ENCODE measurements around the gene DCP1A. TPM values are rescaled to one million over a fixed set of nuclear protein-coding genes. Genes with fewer than 3 reads are reported as not detected.

DCP1A gene
- total and polyA plus RNA-seq, 2 experiments from 2014 or later = 19.3 to 32.0 TPM

DNA sequence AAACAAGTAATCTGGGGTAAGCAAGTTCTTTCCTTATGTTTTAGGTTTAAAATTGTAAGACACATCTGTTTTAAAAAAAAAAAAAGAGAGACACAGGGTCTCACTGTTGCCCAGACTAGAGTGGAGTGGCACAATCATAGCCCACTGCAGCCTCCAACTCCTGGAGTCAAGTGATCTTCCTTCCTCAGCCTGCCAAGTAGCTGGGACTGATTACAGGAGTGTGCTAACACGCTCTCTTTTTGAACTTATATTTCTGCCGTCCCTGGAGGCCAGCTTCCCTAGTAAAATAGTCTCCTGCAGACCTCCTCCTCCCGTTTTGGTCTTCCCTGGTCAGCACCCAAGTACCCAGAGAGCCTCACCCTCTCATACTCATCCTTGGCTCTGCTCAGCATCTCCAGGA lies 35.5 kb downstream of the DCP1A start:
- no peaks in the 10 kb centered on the region for H3K9me2 ChIP-seq (ENCODE audit: insufficient read depth)
- H3F3A ChIP-seq (replicated peaks; ENCODE audit: low read depth) = no peaks in the 10 kb centered on the region
- no peak overlapping the region for H3K4me3 Mint-ChIP-seq
- H3K27ac ChIP-seq (ENCODE audit: low read depth) = no peak overlapping the region
- H3K4me1 Mint-ChIP-seq = no peaks in the 10 kb centered on the region
- no peak overlapping the region for H3K27ac Mint-ChIP-seq
- H3K4me2 ChIP-seq = no peak overlapping the region
- H3K79me2 ChIP-seq (replicated peaks; ENCODE audit: insufficient read depth) = no peaks in the 10 kb centered on the region
- peaks cover 43% of the 10 kb centered on the region for H3K36me3 Mint-ChIP-seq (ENCODE audit: low read depth)
- H3K36me3 ChIP-seq (ENCODE audit: insufficient read depth) = peaks cover 19% of the 10 kb centered on the region
- TF ChIP-seq ZNF114 (CRISPR knock-in tag; IDR thresholded peaks at IDR 0.05) (no peak), EZH2phosphoT487 (IDR thresholded peaks at IDR 0.05; ENCODE audit: unreplicated experiment) (no peak), POLR2AphosphoS5 (IDR thresholded peaks at IDR 0.05; ENCODE audit: low read depth) (no peak), STAT1 (IDR thresholded peaks at IDR 0.05; ENCODE audit: unreplicated experiment) (no peak), CREB1 (CRISPR knock-in tag; IDR thresholded peaks at IDR 0.05; ENCODE audit: low read depth) (no peak), NANOG (IDR thresholded peaks at IDR 0.05; ENCODE audit: borderline replicate concordance) (no peak), EZH2 (IDR thresholded peaks at IDR 0.05; ENCODE audit: low read depth, unreplicated experiment) (no peak), JUNB (IDR thresholded peaks at IDR 0.05; ENCODE audit: unreplicated experiment) (no peak), ZNF331 (CRISPR knock-in tag; IDR thresholded peaks at IDR 0.05; ENCODE audit: low read depth) (no peak)
- TF ChIP-seq, protein P1, sequence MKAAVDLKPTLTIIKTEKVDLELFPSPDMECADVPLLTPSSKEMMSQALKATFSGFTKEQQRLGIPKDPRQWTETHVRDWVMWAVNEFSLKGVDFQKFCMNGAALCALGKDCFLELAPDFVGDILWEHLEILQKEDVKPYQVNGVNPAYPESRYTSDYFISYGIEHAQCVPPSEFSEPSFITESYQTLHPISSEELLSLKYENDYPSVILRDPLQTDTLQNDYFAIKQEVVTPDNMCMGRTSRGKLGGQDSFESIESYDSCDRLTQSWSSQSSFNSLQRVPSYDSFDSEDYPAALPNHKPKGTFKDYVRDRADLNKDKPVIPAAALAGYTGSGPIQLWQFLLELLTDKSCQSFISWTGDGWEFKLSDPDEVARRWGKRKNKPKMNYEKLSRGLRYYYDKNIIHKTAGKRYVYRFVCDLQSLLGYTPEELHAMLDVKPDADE (IDR thresholded peaks at IDR 0.05) = no peak
- TF ChIP-seq, protein P2, sequence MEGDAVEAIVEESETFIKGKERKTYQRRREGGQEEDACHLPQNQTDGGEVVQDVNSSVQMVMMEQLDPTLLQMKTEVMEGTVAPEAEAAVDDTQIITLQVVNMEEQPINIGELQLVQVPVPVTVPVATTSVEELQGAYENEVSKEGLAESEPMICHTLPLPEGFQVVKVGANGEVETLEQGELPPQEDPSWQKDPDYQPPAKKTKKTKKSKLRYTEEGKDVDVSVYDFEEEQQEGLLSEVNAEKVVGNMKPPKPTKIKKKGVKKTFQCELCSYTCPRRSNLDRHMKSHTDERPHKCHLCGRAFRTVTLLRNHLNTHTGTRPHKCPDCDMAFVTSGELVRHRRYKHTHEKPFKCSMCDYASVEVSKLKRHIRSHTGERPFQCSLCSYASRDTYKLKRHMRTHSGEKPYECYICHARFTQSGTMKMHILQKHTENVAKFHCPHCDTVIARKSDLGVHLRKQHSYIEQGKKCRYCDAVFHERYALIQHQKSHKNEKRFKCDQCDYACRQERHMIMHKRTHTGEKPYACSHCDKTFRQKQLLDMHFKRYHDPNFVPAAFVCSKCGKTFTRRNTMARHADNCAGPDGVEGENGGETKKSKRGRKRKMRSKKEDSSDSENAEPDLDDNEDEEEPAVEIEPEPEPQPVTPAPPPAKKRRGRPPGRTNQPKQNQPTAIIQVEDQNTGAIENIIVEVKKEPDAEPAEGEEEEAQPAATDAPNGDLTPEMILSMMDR (conservative IDR thresholded peaks at IDR 0.05; ENCODE audit: low read depth in 2 of 2) = no peak
- TF ChIP-seq, protein P3, sequence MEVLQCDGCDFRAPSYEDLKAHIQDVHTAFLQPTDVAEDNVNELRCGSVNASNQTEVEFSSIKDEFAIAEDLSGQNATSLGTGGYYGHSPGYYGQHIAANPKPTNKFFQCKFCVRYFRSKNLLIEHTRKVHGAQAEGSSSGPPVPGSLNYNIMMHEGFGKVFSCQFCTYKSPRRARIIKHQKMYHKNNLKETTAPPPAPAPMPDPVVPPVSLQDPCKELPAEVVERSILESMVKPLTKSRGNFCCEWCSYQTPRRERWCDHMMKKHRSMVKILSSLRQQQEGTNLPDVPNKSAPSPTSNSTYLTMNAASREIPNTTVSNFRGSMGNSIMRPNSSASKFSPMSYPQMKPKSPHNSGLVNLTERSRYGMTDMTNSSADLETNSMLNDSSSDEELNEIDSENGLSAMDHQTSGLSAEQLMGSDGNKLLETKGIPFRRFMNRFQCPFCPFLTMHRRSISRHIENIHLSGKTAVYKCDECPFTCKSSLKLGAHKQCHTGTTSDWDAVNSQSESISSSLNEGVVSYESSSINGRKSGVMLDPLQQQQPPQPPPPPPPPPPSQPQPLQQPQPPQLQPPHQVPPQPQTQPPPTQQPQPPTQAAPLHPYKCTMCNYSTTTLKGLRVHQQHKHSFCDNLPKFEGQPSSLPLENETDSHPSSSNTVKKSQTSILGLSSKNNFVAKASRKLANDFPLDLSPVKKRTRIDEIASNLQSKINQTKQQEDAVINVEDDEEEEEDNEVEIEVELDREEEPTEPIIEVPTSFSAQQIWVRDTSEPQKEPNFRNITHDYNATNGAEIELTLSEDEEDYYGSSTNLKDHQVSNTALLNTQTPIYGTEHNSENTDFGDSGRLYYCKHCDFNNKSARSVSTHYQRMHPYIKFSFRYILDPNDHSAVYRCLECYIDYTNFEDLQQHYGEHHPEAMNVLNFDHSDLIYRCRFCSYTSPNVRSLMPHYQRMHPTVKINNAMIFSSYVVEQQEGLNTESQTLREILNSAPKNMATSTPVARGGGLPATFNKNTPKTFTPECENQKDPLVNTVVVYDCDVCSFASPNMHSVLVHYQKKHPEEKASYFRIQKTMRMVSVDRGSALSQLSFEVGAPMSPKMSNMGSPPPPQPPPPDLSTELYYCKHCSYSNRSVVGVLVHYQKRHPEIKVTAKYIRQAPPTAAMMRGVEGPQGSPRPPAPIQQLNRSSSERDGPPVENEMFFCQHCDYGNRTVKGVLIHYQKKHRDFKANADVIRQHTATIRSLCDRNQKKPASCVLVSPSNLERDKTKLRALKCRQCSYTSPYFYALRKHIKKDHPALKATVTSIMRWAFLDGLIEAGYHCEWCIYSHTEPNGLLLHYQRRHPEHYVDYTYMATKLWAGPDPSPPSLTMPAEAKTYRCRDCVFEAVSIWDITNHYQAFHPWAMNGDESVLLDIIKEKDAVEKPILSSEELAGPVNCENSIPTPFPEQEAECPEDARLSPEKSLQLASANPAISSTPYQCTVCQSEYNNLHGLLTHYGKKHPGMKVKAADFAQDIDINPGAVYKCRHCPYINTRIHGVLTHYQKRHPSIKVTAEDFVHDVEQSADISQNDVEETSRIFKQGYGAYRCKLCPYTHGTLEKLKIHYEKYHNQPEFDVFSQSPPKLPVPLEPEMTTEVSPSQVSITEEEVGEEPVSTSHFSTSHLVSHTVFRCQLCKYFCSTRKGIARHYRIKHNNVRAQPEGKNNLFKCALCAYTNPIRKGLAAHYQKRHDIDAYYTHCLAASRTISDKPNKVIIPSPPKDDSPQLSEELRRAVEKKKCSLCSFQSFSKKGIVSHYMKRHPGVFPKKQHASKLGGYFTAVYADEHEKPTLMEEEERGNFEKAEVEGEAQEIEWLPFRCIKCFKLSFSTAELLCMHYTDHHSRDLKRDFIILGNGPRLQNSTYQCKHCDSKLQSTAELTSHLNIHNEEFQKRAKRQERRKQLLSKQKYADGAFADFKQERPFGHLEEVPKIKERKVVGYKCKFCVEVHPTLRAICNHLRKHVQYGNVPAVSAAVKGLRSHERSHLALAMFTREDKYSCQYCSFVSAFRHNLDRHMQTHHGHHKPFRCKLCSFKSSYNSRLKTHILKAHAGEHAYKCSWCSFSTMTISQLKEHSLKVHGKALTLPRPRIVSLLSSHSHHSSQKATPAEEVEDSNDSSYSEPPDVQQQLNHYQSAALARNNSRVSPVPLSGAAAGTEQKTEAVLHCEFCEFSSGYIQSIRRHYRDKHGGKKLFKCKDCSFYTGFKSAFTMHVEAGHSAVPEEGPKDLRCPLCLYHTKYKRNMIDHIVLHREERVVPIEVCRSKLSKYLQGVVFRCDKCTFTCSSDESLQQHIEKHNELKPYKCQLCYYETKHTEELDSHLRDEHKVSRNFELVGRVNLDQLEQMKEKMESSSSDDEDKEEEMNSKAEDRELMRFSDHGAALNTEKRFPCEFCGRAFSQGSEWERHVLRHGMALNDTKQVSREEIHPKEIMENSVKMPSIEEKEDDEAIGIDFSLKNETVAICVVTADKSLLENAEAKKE (CRISPR knock-in tag; IDR thresholded peaks at IDR 0.05) = no peak
- TF ChIP-seq, protein P4, sequence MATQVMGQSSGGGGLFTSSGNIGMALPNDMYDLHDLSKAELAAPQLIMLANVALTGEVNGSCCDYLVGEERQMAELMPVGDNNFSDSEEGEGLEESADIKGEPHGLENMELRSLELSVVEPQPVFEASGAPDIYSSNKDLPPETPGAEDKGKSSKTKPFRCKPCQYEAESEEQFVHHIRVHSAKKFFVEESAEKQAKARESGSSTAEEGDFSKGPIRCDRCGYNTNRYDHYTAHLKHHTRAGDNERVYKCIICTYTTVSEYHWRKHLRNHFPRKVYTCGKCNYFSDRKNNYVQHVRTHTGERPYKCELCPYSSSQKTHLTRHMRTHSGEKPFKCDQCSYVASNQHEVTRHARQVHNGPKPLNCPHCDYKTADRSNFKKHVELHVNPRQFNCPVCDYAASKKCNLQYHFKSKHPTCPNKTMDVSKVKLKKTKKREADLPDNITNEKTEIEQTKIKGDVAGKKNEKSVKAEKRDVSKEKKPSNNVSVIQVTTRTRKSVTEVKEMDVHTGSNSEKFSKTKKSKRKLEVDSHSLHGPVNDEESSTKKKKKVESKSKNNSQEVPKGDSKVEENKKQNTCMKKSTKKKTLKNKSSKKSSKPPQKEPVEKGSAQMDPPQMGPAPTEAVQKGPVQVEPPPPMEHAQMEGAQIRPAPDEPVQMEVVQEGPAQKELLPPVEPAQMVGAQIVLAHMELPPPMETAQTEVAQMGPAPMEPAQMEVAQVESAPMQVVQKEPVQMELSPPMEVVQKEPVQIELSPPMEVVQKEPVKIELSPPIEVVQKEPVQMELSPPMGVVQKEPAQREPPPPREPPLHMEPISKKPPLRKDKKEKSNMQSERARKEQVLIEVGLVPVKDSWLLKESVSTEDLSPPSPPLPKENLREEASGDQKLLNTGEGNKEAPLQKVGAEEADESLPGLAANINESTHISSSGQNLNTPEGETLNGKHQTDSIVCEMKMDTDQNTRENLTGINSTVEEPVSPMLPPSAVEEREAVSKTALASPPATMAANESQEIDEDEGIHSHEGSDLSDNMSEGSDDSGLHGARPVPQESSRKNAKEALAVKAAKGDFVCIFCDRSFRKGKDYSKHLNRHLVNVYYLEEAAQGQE (IDR thresholded peaks at IDR 0.05; ENCODE audit: unreplicated experiment) = no peak
- H3K4me1 ChIP-seq (ENCODE audit: insufficient read depth) = no peaks in the 10 kb centered on the region
- no peaks in the 10 kb centered on the region for H3K27me3 Mint-ChIP-seq (ENCODE audit: insufficient read depth, low read depth, poor library complexity)
- H2AFZ ChIP-seq = no peak overlapping the region
- no peak for DNase-seq (ENCODE audit: low spot score)
- no peaks in the 10 kb centered on the region for H3K9me3 Mint-ChIP-seq
- peaks cover 12% of the 10 kb centered on the region for H4K20me1 ChIP-seq (replicated peaks; ENCODE audit: insufficient read depth)
- no peak for ATAC-seq
- no peaks in the 10 kb centered on the region for H3K27me3 ChIP-seq (ENCODE audit: insufficient read depth)
- H3K4me3 ChIP-seq = no peak overlapping the region

Measured in GM23338 (cell line).